Urinary bladder (tissue), 4 donors: ENCODE results near the gene LRRN2. TPM values are rescaled to one million over a fixed set of nuclear protein-coding genes. Genes with fewer than 3 reads are reported as not detected.

Experiments
- DNase-seq: peaks from one replicate; pipeline ENCODE4 v3.0.0-alpha.2; 2015; ENCODE audit errors: extremely low spot score
- H3K27ac ChIP-seq: one replicate; pipeline ENCODE4 v1.5.1; 2013; ENCODE audit warnings: low read depth, mild to moderate bottlenecking, moderate library complexity
- H3K36me3 ChIP-seq: one replicate; pipeline ENCODE4 v1.6.1; 2013; ENCODE audit warnings: mild to moderate bottlenecking, moderate library complexity; ENCODE audit not compliant: insufficient read depth
- H3K4me1 ChIP-seq: one replicate; pipeline ENCODE4 v1.6.1; 2013; ENCODE audit warnings: mild to moderate bottlenecking, moderate library complexity; ENCODE audit not compliant: insufficient read depth
- H3K4me3 ChIP-seq: one replicate; pipeline ENCODE4 v1.5.1; 2013; ENCODE audit warnings: low read depth, low read length
- WGBS: extraction: QIAGEN DNeasy Blood & Tissue Kit; methylation state at CpG from one replicate; pipeline ENCODE4 v1.1.7; 2013; 5-methylcytosine and 5-hydroxymethylcytosine counted together
- polyA plus RNA-seq: library from polyadenylated mRNA; stranded (reverse); fragments of 200-250 nt; gene quantifications from one replicate; pipeline ENCODE4 v1.2.3, GENCODE V29; 2013
- total RNA-seq: library from RNA; depleted of rRNA; stranded (reverse); fragments of >200 nt; gene quantifications from one replicate; pipeline ENCODE4 v1.2.3, GENCODE V29; 2014
- donor health status: healthy with polysubstance abuse.
- donor health status: healthy.

Gene LRRN2
- total and polyA plus RNA-seq, 2 donors, result 0.90 to 1.8 TPM

GRCh38 chr1:204652497-204652896, 33.0 kb downstream of the LRRN2 start:
- H3K4me1 ChIP-seq, result no peaks in the 10 kb centered on the region
- no peak overlapping the region for H3K4me3 ChIP-seq
- no peaks in the 10 kb centered on the region for H3K36me3 ChIP-seq
- no peak overlapping the region for H3K27ac ChIP-seq
- 71% methylated on average over 3 of the region's 3 CpGs for WGBS
- no peak for DNase-seq

GRCh38 chr1:204651843-204652421, 33.6 kb downstream of the LRRN2 start:
- Histone ChIP-seq H3K4me1 (no peaks in the 10 kb centered on the region), H3K4me3 (no peak overlapping the region), H3K36me3 (no peaks in the 10 kb centered on the region), H3K27ac (no peak overlapping the region)
- 48% methylated on average over 14 of the region's 17 CpGs for WGBS
- DNase-seq, result no peak

- Histone ChIP-seq H3K27ac (no peak overlapping the region), H3K36me3 (no peaks in the 10 kb centered on the region), H3K4me1 (no peaks in the 10 kb centered on the region), H3K4me3 (no peak overlapping the region)
- no peak for DNase-seq
- WGBS, result 24% methylated on average over 7 of the region's 7 CpGs
These were observed 34.5 kb downstream of the LRRN2 start for GRCh38 chr1:204650911-204651570.

- no peaks in the 10 kb centered on the region for H3K4me1 ChIP-seq
- WGBS, result 84% methylated on average over 6 of the region's 6 CpGs
- no peak overlapping the region for H3K4me3 ChIP-seq
- H3K36me3 ChIP-seq, result no peaks in the 10 kb centered on the region
- no peak overlapping the region for H3K27ac ChIP-seq
- no peak for DNase-seq
These were observed 35.6 kb downstream of the LRRN2 start for GRCh38 chr1:204649721-204650521.

GRCh38 chr1:204648576-204648975, 37.0 kb downstream of the LRRN2 start:
- no peak overlapping the region for H3K4me3 ChIP-seq
- H3K27ac ChIP-seq, result no peak overlapping the region
- DNase-seq, result no peak
- no peaks in the 10 kb centered on the region for H3K4me1 ChIP-seq
- H3K36me3 ChIP-seq, result no peaks in the 10 kb centered on the region
- WGBS, result 94% methylated on average over 4 of the region's 4 CpGs

- no peak overlapping the region for H3K4me3 ChIP-seq
- no peaks in the 10 kb centered on the region for H3K36me3 ChIP-seq
- no peak for DNase-seq
- no peak overlapping the region for H3K27ac ChIP-seq
- H3K4me1 ChIP-seq, result no peaks in the 10 kb centered on the region
These were observed 37.8 kb downstream of the LRRN2 start for GRCh38 chr1:204647805-204648153.

- no peaks in the 10 kb centered on the region for H3K4me1 ChIP-seq
- no peaks in the 10 kb centered on the region for H3K36me3 ChIP-seq
- no peak for DNase-seq
- WGBS, result 22% methylated on average over 2 of the region's 2 CpGs
- no peak overlapping the region for H3K27ac ChIP-seq
- no peak overlapping the region for H3K4me3 ChIP-seq
These were observed 38.3 kb downstream of the LRRN2 start for GRCh38 chr1:204647114-204647804.

- no peaks in the 10 kb centered on the region for H3K4me1 ChIP-seq
- H3K27ac ChIP-seq, result no peak overlapping the region
- 85% methylated on average over 3 of the region's 3 CpGs for WGBS
- H3K36me3 ChIP-seq, result no peaks in the 10 kb centered on the region
- no peak for DNase-seq
- H3K4me3 ChIP-seq, result no peak overlapping the region
These were observed 39.9 kb downstream of the LRRN2 start for GRCh38 chr1:204645666-204646065.

GRCh38 chr1:204645251-204645650, 40.3 kb downstream of the LRRN2 start:
- no peaks in the 10 kb centered on the region for H3K36me3 ChIP-seq
- no peak overlapping the region for H3K27ac ChIP-seq
- no peak for DNase-seq
- 83% methylated on average over 3 of the region's 3 CpGs for WGBS
- no peaks in the 10 kb centered on the region for H3K4me1 ChIP-seq
- H3K4me3 ChIP-seq, result no peak overlapping the region

- H3K4me1 ChIP-seq, result no peaks in the 10 kb centered on the region
- WGBS, result 94% methylated on average over 6 of the region's 6 CpGs
- H3K36me3 ChIP-seq, result no peaks in the 10 kb centered on the region
- no peak overlapping the region for H3K4me3 ChIP-seq
- no peak overlapping the region for H3K27ac ChIP-seq
- DNase-seq, result no peak
These were observed 42.0 kb downstream of the LRRN2 start for GRCh38 chr1:204643503-204643902.

GRCh38 chr1:204641936-204642335, 43.6 kb downstream of the LRRN2 start:
- no peak for DNase-seq
- Histone ChIP-seq H3K27ac (no peak overlapping the region), H3K4me1 (no peaks in the 10 kb centered on the region), H3K4me3 (no peak overlapping the region), H3K36me3 (no peaks in the 10 kb centered on the region)
- WGBS, result 90% methylated on average over 3 of the region's 3 CpGs

- WGBS, result 92% methylated on average over 1 of the region's 1 CpG
- no peak for DNase-seq
- Histone ChIP-seq H3K4me3 (no peak overlapping the region), H3K27ac (no peak overlapping the region), H3K4me1 (no peaks in the 10 kb centered on the region), H3K36me3 (no peaks in the 10 kb centered on the region)
These were observed 44.1 kb downstream of the LRRN2 start for GRCh38 chr1:204641455-204641854.

- Histone ChIP-seq H3K4me1 (no peaks in the 10 kb centered on the region), H3K36me3 (no peaks in the 10 kb centered on the region), H3K27ac (no peak overlapping the region), H3K4me3 (no peak overlapping the region)
- DNase-seq, result no peak
- WGBS, result 91% methylated on average over 2 of the region's 2 CpGs
These were observed 45.0 kb downstream of the LRRN2 start for GRCh38 chr1:204640578-204640977.
